Ammon's horn (tissue), 1 donor: Measurements from ENCODE around the gene RPL37A.

Source experiments
- DNase-seq: peaks from one replicate; pipeline ENCODE4 v3.0.0-alpha.2; 2016; ENCODE audit warnings: low spot score

RPL37A gene

GRCh38 chr2:216548901-216549331 is 50.3 kb downstream of the RPL37A start:
- peak; percentile 45 for DNase-seq

DNA sequence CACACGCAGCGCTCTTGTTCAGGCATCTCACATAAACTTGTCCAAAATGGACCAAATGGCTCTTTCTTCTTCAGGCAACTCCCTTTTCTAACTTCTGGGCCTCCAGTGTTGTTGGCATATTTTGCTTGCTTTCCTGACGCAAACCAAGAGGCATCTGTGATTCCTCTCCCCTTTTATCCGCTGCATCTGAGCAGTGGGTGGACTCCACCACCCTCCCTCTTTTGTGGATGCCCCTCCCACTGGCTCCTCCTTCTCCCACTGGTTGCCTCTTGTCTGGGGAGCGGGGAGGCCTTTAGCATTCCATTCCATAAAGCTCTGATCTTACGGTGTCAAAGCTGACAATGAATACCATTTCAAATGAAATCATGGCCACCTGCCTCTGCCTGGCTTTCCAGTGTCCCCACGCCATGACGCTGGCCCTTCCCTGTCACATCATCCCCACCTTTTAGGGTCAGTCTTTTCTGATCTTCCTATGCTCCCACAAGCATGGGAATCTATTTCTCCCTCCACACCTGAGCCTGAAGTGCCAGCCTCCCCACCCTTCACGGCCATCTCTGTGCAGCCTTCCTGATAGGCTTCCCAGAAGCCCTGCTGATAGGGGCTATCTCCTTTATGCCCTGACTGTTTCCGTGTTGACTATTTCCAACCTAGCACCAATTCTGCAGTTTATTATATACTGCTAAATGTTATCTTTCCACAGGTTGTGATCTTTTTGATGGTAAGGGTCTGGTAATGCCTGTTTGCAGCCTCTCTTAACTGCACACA is 51.5 kb downstream of the RPL37A start:
- DNase-seq, result no peak

DNA sequence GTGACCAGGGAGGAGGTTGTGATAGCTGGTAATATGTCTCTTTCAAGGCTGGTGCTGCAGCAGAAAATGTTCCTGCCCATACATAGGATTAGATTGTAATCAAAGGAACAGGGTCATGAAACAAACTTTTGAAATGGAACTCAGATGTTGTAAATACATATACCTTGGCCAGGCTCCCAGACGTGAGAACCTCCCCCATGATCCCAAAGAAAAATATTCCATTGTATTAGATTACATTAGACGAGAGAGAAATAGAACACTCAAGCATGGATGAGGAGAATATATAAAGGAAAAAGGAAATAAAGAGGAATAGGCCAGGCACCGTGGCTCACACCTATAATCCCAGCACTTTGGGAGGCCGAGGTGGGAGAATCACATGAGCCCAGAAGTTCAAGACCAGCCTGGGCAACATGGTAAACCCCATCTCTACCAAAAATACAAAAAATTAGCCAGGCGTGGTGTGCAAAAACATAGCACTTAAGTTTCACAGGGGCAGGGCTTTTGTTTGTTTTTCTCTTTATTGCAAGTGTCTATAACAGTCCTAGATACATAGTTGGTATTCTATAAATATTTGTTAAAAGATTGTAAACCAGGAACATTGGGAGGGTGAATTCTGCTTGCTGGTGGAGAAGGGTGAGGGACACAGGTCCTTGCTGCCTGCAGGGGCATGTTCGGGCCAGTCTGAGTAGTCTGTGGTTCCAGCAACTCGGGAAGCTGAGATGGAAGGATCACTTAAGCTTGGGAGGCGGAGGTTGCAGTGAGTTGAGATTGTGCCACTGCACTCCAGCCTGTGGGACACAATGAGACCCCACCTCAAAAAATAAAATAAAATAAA is 52.8 kb downstream of the RPL37A start:
- no peak for DNase-seq

GRCh38 chr2:216553093-216553478 is 54.4 kb downstream of the RPL37A start:
- DNase-seq, result no peak
